ENCODE data around the gene TSHZ2. TPM values are rescaled to one million over a fixed set of nuclear protein-coding genes. Genes with fewer than 3 reads are reported as not detected.

TSHZ2 gene
- total RNA-seq, 1 experiment from 2014 or later, result 0.07 TPM

GRCh38 chr20:53330601-53331140, 358.5 kb downstream of the TSHZ2 start:
- CTCF ChIA-PET, result no interaction called here
- H3K36me3 ChIP-seq (ENCODE audit: control insufficient read depth in 1 of 2, insufficient read depth in 2 of 2, low read length in 2 of 2), result no peaks in the 10 kb centered on the region
- no peak for ATAC-seq
- RAD21 ChIA-PET (ENCODE audit: low non-redundant PET in 1 of 2, low total read pairs in 2 of 2, uncharacterized antibody in 2 of 2, unreplicated experiment in 2 of 2), result no interaction called here
- H3K9me2 ChIP-seq (ENCODE audit: insufficient read depth), result no peaks in the 10 kb centered on the region
- no peaks in the 10 kb centered on the region for H3K79me2 ChIP-seq (ENCODE audit: insufficient read depth, low read length)
- H3K9ac ChIP-seq (ENCODE audit: low read length), result no peak overlapping the region
- no peaks in the 10 kb centered on the region for H3K27me3 ChIP-seq (ENCODE audit: insufficient read depth, low read length)
- BruUV-seq (replicated peaks), result no TSS peak
- no peaks in the 10 kb centered on the region for H4K20me1 ChIP-seq (ENCODE audit: insufficient read depth)
- H3K27ac ChIP-seq (ENCODE audit: low read depth, low read length), result no peak overlapping the region
- no peaks in the 10 kb centered on the region for H3K9me3 ChIP-seq (ENCODE audit: control insufficient read depth in 1 of 2, insufficient read depth in 1 of 2, low read depth in 1 of 2, low read length in 2 of 2)
- H3K4me1 ChIP-seq (ENCODE audit: control insufficient read depth in 1 of 2, insufficient read depth in 2 of 2, low read length in 2 of 2), result peaks cover 10 to 12% of the 10 kb centered on the region in 2 experiments; a peak in 3 of 4 replicates
- intact Hi-C loops (cut with micrococcal nuclease), result no loop called here
- no peak overlapping the region for H3K4me3 ChIP-seq (replicated peaks in 1 of 2; ENCODE audit: low read depth in 1 of 2, low read length in 2 of 2)
- TF ChIP-seq, protein P1, sequence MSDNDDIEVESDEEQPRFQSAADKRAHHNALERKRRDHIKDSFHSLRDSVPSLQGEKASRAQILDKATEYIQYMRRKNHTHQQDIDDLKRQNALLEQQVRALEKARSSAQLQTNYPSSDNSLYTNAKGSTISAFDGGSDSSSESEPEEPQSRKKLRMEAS (IDR thresholded peaks at IDR 0.05), result no peak
- TF ChIP-seq, protein P2, sequence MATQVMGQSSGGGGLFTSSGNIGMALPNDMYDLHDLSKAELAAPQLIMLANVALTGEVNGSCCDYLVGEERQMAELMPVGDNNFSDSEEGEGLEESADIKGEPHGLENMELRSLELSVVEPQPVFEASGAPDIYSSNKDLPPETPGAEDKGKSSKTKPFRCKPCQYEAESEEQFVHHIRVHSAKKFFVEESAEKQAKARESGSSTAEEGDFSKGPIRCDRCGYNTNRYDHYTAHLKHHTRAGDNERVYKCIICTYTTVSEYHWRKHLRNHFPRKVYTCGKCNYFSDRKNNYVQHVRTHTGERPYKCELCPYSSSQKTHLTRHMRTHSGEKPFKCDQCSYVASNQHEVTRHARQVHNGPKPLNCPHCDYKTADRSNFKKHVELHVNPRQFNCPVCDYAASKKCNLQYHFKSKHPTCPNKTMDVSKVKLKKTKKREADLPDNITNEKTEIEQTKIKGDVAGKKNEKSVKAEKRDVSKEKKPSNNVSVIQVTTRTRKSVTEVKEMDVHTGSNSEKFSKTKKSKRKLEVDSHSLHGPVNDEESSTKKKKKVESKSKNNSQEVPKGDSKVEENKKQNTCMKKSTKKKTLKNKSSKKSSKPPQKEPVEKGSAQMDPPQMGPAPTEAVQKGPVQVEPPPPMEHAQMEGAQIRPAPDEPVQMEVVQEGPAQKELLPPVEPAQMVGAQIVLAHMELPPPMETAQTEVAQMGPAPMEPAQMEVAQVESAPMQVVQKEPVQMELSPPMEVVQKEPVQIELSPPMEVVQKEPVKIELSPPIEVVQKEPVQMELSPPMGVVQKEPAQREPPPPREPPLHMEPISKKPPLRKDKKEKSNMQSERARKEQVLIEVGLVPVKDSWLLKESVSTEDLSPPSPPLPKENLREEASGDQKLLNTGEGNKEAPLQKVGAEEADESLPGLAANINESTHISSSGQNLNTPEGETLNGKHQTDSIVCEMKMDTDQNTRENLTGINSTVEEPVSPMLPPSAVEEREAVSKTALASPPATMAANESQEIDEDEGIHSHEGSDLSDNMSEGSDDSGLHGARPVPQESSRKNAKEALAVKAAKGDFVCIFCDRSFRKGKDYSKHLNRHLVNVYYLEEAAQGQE (IDR thresholded peaks at IDR 0.05; ENCODE audit: low read depth), result no peak
- TF ChIP-seq SIN3A (IDR thresholded peaks at IDR 0.05; ENCODE audit: low read depth), result no peak
- TF ChIP-seq POLR2A (IDR thresholded peaks at IDR 0.05; ENCODE audit: borderline replicate concordance, extremely low read depth, insufficient read depth, insufficient read length), result no peak
- no peak for TF ChIP-seq SP1 (IDR thresholded peaks at IDR 0.05; ENCODE audit: low read depth)
- no peak for TF ChIP-seq FOSL1 (IDR thresholded peaks at IDR 0.05; ENCODE audit: low read depth)
- no peak for TF ChIP-seq ZNF274 (IDR thresholded peaks at IDR 0.05; ENCODE audit: low read depth, low read length)
- TF ChIP-seq CBX3 (IDR thresholded peaks at IDR 0.05; ENCODE audit: low read depth), result no peak
- TF ChIP-seq POLR2AphosphoS5 (IDR thresholded peaks at IDR 0.05; ENCODE audit: low read depth, low read length), result no peak
- no peak for TF ChIP-seq YY1 (IDR thresholded peaks at IDR 0.05; ENCODE audit: extremely low read depth, insufficient replicate concordance, low read depth, low read length)
- TF ChIP-seq EGR1 (IDR thresholded peaks at IDR 0.05; ENCODE audit: low read depth), result no peak
- TF ChIP-seq ELF1 (IDR thresholded peaks at IDR 0.05; ENCODE audit: borderline replicate concordance, low read depth), result no peak
- POLR2A ChIA-PET, result no interaction called here
- no peak overlapping the region for H2AFZ ChIP-seq (ENCODE audit: low read depth, low read length, poor library complexity, severe bottlenecking)
- no peak overlapping the region for H3K4me2 ChIP-seq (ENCODE audit: low read length)
- no peak for DNase-seq (ENCODE audit: low read depth, low spot score)

Measured in HCT116 (cell line).